ENCODE data around the gene PLXNA4. TPM values are rescaled to one million over a fixed set of nuclear protein-coding genes. Genes with fewer than 3 reads are reported as not detected.

The PLXNA4 gene
- polyA plus RNA-seq, 1 donor (not counting 4 experiments of a cell fraction or from before 2014, with no cell fraction given): 0.01 TPM

DNA sequence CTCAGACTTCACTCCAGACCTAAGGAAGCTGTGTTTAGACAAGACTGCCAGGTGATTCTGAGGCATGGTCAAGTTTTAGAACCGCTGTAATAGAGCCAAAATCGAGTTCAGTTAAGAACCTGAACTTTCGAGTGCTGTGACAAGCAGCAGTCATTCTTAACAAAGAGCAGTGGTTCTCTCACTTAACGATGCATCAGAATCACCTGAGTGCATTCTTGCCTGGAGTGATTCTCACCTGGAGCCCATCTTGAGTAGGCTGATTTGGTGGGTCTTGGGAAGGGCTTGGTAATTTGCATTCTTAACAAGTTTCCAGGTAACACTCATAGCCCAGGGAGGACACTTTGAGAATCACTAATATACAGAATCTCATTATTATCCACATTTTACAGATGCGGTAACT lies 44.7 kb downstream of the PLXNA4 start:
- DNase-seq (ENCODE audit: low read depth, low spot score) (no peak), FAIRE-seq (no peak)
- Histone ChIP-seq H3K4me1 (ENCODE audit: control insufficient read depth, extremely low read depth, insufficient read depth, low read length) (no peaks in the 10 kb centered on the region), H3K9me1 (ENCODE audit: control insufficient read depth, extremely low read depth, insufficient read depth, low read length) (no peaks in the 10 kb centered on the region), H3K36me3 (ENCODE audit: control insufficient read depth in 2 of 2, extremely low read depth in 1 of 2, insufficient read depth in 2 of 2, low read length in 2 of 2) (no peaks in the 10 kb centered on the region), H3K4me3 (ENCODE audit: control insufficient read depth in 2 of 3, extremely low read depth in 1 of 3, insufficient read depth in 2 of 3, low read depth in 1 of 3, low read length in 3 of 3) (no peak overlapping the region), H3K27me3 (ENCODE audit: control insufficient read depth, extremely low read depth, insufficient read depth, low read length) (peaks cover 15% of the 10 kb centered on the region), H3K9me3 (ENCODE audit: control insufficient read depth, low read depth, low read length) (no peaks in the 10 kb centered on the region), H3K9ac (ENCODE audit: control insufficient read depth, extremely low read depth, insufficient read depth, low read length) (no peak overlapping the region), H2AFZ (ENCODE audit: control insufficient read depth, low read length) (no peak overlapping the region), H3K27ac (ENCODE audit: control insufficient read depth, insufficient read depth, low read length) (no peak overlapping the region), H3K79me2 (ENCODE audit: control insufficient read depth, insufficient read depth, low read length) (no peaks in the 10 kb centered on the region), H3K4me2 (ENCODE audit: control insufficient read depth, extremely low read depth, insufficient read depth, low read depth, low read length) (no peak overlapping the region), H4K20me1 (ENCODE audit: control insufficient read depth, extremely low read depth, insufficient read depth, low read length) (peaks cover 2% of the 10 kb centered on the region)
- dilution Hi-C loops (cut with MboI; ENCODE audit: extremely low pct_ligation_motif_present, low sequenced_read_pairs): no loop called here
- TF ChIP-seq EZH2 (IDR thresholded peaks at IDR 0.05; ENCODE audit: low read length): no peak
- TF ChIP-seq, protein P1, sequence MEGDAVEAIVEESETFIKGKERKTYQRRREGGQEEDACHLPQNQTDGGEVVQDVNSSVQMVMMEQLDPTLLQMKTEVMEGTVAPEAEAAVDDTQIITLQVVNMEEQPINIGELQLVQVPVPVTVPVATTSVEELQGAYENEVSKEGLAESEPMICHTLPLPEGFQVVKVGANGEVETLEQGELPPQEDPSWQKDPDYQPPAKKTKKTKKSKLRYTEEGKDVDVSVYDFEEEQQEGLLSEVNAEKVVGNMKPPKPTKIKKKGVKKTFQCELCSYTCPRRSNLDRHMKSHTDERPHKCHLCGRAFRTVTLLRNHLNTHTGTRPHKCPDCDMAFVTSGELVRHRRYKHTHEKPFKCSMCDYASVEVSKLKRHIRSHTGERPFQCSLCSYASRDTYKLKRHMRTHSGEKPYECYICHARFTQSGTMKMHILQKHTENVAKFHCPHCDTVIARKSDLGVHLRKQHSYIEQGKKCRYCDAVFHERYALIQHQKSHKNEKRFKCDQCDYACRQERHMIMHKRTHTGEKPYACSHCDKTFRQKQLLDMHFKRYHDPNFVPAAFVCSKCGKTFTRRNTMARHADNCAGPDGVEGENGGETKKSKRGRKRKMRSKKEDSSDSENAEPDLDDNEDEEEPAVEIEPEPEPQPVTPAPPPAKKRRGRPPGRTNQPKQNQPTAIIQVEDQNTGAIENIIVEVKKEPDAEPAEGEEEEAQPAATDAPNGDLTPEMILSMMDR (optimal IDR thresholded peaks at IDR 0.05 in 1 of 3, IDR thresholded peaks at IDR 0.05 in 1 of 3, conservative IDR thresholded peaks at IDR 0.05 in 1 of 3; ENCODE audit: extremely low read depth in 1 of 3, insufficient read depth in 2 of 3, low read length in 3 of 3): no peak

DNA sequence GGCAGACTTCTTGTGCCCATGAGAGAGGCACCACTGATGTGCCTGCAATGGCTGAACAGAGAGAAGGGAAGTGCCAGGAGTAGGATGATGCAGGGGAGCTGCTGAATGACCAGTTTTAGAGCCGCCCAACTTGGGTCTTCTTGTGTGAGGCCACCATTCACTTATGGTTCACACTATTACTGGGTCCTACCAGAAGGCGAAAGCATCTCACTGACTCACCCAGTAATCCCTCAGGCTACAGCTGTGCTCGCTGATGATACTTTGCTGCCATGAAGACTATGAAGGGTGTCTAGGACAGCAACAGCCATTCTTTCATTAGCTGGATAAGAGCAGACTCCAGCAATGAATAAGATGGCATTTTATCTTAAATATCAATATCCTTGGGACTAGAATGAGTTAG lies 47.6 kb downstream of the PLXNA4 start:
- Histone ChIP-seq H3K27ac (ENCODE audit: control insufficient read depth, insufficient read depth, low read length) (no peak overlapping the region), H3K4me2 (ENCODE audit: control insufficient read depth, extremely low read depth, insufficient read depth, low read depth, low read length) (no peak overlapping the region), H3K4me1 (ENCODE audit: control insufficient read depth, extremely low read depth, insufficient read depth, low read length) (no peaks in the 10 kb centered on the region), H3K27me3 (ENCODE audit: control insufficient read depth, extremely low read depth, insufficient read depth, low read length) (peaks cover 4% of the 10 kb centered on the region), H3K9me1 (ENCODE audit: control insufficient read depth, extremely low read depth, insufficient read depth, low read length) (no peaks in the 10 kb centered on the region), H3K9me3 (ENCODE audit: control insufficient read depth, low read depth, low read length) (no peaks in the 10 kb centered on the region), H3K9ac (ENCODE audit: control insufficient read depth, extremely low read depth, insufficient read depth, low read length) (no peak overlapping the region), H4K20me1 (ENCODE audit: control insufficient read depth, extremely low read depth, insufficient read depth, low read length) (peaks cover 4% of the 10 kb centered on the region), H2AFZ (ENCODE audit: control insufficient read depth, low read length) (no peak overlapping the region), H3K36me3 (ENCODE audit: control insufficient read depth in 2 of 2, extremely low read depth in 1 of 2, insufficient read depth in 2 of 2, low read length in 2 of 2) (no peaks in the 10 kb centered on the region), H3K4me3 (ENCODE audit: control insufficient read depth in 2 of 3, extremely low read depth in 1 of 3, insufficient read depth in 2 of 3, low read depth in 1 of 3, low read length in 3 of 3) (no peak overlapping the region), H3K79me2 (ENCODE audit: control insufficient read depth, insufficient read depth, low read length) (no peaks in the 10 kb centered on the region)
- no peak for TF ChIP-seq EZH2 (IDR thresholded peaks at IDR 0.05; ENCODE audit: low read length)
- TF ChIP-seq, protein P1 (optimal IDR thresholded peaks at IDR 0.05 in 1 of 3, IDR thresholded peaks at IDR 0.05 in 1 of 3, conservative IDR thresholded peaks at IDR 0.05 in 1 of 3; ENCODE audit: extremely low read depth in 1 of 3, insufficient read depth in 2 of 3, low read length in 3 of 3): no peak
- DNase-seq (ENCODE audit: low read depth, low spot score): no peak
- FAIRE-seq: no peak
- dilution Hi-C loops (cut with MboI; ENCODE audit: extremely low pct_ligation_motif_present, low sequenced_read_pairs): no loop called here

Measured in keratinocyte (primary cell).